GM12801 (cell line): Measurements from ENCODE around the gene TNRC6C.

Experiments
- TF ChIP-seq, protein P1 (sequence below): IDR thresholded peaks from one replicate; pipeline ENCODE4 v1.5.1; 2011; ENCODE audit warnings: control low read depth; ENCODE audit not compliant: insufficient read length; ENCODE audit errors: extremely low read depth

The TNRC6C gene

DNA sequence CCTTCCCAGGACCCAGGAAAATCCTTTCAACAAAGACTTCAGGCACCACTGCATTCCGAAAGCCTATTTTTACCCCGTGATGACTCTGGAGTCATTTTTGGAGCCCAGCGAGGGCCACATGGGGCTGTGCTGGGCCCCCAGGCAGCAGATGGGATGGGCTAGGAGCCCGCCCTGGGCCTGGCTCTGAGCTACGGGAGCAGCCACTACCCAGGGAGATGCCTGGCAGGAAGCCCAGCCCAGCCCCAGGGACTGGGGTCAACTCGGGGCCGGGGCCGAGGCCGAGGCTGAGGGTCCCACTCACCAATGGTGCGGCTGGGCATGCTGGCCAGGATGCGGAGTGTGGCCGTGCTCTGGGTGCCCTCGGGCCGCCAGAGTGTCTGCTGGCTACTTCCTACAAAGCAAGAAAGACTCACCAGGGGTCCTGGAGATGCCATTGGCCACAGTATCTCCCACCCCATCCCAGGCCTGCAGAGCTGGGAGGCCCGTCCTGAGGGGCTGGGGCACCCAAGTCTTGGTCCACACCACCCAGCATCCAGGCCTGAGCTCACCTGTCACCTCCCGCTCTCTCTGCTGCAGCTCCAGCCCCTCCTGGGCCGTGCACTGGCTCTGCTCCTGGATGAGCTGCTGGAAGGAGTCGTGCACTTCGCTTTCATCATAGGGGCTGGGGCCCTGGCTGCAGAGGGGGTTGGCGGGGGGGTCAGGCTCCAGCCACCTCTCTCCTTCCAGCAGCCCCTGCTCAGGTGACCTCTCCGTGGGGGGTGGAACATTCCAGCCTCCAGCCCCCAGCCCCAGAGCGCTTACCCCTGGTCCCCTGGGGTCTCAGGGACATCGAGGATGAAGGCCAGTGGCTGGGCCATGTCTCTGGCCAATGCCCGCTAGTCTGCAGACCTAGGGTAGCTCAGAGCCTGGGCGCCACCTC lies 167.7 kb downstream of the TNRC6C start:
- TF ChIP-seq, protein P1, sequence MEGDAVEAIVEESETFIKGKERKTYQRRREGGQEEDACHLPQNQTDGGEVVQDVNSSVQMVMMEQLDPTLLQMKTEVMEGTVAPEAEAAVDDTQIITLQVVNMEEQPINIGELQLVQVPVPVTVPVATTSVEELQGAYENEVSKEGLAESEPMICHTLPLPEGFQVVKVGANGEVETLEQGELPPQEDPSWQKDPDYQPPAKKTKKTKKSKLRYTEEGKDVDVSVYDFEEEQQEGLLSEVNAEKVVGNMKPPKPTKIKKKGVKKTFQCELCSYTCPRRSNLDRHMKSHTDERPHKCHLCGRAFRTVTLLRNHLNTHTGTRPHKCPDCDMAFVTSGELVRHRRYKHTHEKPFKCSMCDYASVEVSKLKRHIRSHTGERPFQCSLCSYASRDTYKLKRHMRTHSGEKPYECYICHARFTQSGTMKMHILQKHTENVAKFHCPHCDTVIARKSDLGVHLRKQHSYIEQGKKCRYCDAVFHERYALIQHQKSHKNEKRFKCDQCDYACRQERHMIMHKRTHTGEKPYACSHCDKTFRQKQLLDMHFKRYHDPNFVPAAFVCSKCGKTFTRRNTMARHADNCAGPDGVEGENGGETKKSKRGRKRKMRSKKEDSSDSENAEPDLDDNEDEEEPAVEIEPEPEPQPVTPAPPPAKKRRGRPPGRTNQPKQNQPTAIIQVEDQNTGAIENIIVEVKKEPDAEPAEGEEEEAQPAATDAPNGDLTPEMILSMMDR = no peak

DNA sequence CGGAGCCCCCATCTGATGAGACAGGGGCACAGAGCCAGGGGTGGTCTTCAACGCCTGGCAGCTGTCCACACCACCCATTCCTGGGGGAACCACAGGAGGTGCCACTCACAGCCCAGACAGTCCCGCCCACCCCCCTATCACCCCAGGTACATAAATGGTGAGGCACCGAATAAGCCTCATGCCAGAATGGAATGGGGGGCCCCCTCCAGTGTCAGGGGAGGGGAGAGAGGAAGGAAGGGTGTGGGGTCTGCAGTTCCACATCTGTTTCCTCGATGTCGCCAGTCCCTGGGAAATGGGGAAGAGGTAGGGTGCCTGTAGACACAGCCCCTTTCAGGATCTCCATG lies 168.4 kb downstream of the TNRC6C start:
- TF ChIP-seq, protein P1 = no peak

DNA sequence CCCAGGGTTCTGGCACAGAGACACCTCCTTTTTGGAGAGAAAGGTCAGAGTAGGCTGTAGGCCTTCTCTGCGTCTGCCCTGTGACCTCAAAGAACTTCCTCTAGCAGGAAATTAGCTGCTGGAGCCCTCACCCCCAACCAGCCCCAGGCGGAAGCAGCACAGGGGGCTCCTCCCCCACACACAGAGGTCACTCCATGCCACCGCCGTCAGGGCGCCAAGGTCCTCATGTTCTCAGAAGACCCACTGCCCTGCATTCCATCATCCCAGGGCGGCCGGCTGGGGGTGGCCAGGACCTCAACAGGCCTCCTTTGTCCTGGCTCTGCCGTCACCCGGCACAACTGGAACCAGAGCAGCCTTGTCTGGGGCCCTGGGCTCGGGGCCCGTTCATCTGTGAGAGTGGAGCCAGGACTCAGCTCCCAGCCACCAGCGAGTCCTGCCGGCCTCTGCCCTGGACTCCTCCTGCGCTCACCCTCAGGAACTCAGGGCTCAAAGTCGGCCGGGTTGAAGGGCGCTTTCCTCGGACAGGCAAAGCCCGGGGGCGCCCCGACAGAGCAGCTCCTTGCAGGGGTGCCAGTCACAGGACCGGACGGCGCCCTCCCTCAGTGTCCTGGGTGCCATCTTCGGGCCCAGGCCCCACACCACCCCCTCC lies 168.9 kb downstream of the TNRC6C start:
- TF ChIP-seq, protein P1 = no peak

DNA sequence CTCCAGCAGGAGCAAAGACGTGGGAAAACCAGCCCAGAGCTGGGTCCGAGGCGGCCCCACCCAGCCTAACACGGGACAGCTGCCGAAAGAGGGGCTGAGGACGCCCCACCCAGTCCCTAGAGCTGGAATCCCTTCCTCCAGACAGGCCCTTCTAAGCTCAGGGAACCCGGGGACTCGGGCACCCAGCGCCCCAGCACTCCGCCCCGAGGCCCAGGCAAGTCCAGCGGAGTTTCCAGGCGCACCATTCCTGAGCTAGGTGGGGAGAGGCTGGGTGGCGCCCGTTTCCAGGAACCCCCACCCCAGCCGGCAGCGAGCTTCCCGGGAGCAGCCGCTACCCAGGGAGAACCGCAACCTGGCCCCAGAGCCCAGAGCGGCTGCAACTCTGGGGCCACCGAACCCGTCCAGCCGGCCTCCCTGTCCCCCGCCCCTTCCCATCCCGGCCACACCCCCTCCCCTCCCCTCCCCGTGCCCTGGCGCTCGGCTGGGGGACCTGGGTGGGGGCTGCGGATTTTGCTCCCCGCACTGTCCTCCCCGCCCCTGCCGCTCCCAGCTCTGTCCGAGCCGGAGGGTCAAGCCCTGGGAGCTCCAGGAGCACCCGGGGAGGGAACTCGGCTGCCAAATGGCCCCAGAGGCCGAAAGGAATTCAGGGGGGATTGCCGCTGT lies 169.5 kb downstream of the TNRC6C start:
- TF ChIP-seq, protein P1 = no peak

DNA sequence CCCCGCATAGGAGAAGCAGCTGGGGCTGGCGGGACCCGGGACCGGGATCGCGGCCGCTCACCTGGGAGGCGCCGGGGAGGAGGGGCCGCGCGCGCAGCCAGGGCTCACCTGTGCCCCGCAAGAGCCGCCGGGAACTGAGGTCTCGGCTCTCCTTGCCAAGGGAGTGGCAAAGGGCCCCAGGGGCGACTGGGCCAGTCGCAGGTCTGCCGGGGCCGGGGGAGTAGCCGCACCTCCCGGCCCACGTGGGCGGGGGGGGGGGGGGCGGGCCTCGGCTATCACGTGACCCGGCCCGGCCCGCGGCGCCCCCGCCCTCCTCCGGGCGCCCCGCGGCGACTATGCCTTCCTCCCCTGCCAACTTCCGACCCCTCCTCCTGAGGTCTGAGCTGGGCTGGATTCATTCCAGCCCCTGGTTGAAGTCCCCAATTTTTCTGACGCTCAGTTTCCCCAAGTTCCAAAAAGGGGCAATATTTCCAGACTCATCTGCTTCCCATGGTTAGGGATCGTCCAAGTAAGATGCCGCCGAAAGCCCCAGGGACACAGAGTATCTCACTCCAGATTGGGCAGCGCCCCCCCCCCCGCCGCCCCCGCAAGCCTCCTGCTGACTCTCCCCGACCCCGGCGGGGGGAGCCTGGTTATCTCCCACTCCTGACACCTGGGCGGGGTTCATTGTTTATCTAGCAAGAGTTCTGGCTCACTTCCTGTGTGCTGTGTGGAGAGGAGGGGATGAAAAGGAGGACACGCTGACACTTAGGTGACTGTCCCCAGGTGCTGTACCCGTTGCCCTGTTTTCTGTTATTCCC lies 170.2 kb downstream of the TNRC6C start, which contains the start of gene TMC6:
TMC6 (minus strand) TSS at position 205 of the 800 bp plus-strand sequence. CDS start 1,923 bp downstream, outside the sequence.
- TF ChIP-seq, protein P1 = no peak

DNA sequence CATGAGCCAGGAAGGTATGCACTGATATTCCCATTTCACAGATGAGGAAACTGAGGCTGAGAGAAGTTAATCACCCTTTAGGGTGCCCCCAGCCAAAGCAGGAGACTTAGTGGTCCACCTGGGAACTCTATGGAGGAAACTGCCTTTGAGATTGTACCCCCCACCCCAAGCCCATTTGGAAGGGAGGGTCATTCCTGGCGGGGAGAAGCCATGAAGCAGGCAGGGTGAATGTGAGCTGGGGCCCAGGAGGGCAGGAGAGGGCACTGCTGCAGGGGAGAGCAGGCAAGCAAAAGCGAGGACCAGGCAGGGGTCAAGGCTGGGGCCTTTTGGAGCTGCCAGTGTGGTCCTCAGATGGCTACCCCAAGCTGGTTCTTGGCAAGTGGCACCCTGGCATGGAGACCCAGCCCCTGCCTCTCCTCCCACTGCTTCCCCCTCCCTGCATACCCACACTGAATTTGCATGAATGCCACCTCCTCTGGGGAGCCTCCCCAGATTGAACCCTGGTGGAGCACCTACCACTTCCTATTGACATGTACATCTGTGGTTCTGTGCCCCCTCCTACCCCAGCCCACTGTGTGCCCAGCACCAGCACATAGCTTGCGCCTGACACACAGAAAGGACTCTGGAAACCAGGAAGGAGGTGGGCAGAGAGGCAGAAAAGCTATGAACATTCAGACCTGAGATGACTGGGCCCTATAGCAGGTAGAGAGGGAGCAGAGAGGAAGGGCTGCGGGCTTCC lies 171.0 kb downstream of the TNRC6C start:
- TF ChIP-seq, protein P1 = no peak
